GM12878 (cell line): Measurements from ENCODE around the gene CCDC186. TPM values are rescaled to one million over a fixed set of nuclear protein-coding genes. Genes with fewer than 3 reads are reported as not detected.

ENCODE experiments used
- ATAC-seq: fragments of 200-7000 bp; cut with Tn5 transposase; 3 replicates; pipeline ENCODE4 v1.9.1; 2020; ENCODE audit warnings: mild to moderate bottlenecking, moderate library complexity
- BruUV-seq: library from RNA; stranded (reverse); fragments of 400-500 nt; replicated peaks from 2 replicates; lab custom pipeline; 2021; lab: Mats Ljungman, UMichigan
- CTCF ChIA-PET: fragments of 300-600 bp; sonication (Branson Sonifier 250); formaldehyde crosslinking; extraction: SDS; loops from one replicate; lab custom pipeline; 2021; ENCODE audit warnings: inconsistent platforms; lab: Yijun Ruan, JAX
- POLR2A ChIA-PET: fragments of 350-600 bp; formaldehyde crosslinking; extraction: SDS; loops from one replicate; lab custom pipeline; 2021; ENCODE audit warnings: inconsistent platforms; lab: Charles Lee
- RAD21 ChIA-PET: fragments of 300-600 bp; sonication (Branson Sonifier 250); formaldehyde crosslinking; loops from one replicate; lab custom pipeline; 2023; ENCODE audit warnings: antibody characterized with exemption; ENCODE audit not compliant: unreplicated experiment; lab: Charles Lee
- SMC1A ChIA-PET: fragments of 300-600 bp; sonication (Branson Sonifier 250); formaldehyde crosslinking; loops from one replicate; lab custom pipeline; 2023; ENCODE audit not compliant: unreplicated experiment, uncharacterized antibody; lab: Charles Lee
- DNase-seq: peaks from one replicate; pipeline ENCODE4 v3.0.0-alpha.2; 2011; ENCODE audit warnings: low read depth, low spot score
- FAIRE-seq: peaks from 3 replicates; lab custom pipeline; 2011; peaks lifted over from hg19 to GRCh38; lab: Jason Lieb, UNC
- H2AFZ ChIP-seq: 2 replicates; pipeline ENCODE4 v1.6.0; 2011; ENCODE audit warnings: low read depth, low read length, control low read depth; ENCODE audit not compliant: control insufficient read depth
- H3K27ac ChIP-seq: 2 replicates; pipeline ENCODE4 v1.5.1; 2011; ENCODE audit warnings: control low read depth; ENCODE audit not compliant: control insufficient read depth, insufficient read depth
- H3K27me3 ChIP-seq, 2 experiments: replicated peaks in 1 of 2; 2 replicates each; pipeline versions ENCODE4 v1.6.0 to v1.6.1; 2011; ENCODE audit warnings: low read length in 1 of 2; ENCODE audit not compliant: control insufficient read depth in 2 of 2, insufficient read depth in 2 of 2
- H3K36me3 ChIP-seq, 2 experiments: 2 replicates each; pipeline ENCODE4 v1.5.1; 2011; ENCODE audit warnings: low read length in 1 of 2; ENCODE audit not compliant: control insufficient read depth in 2 of 2, insufficient read depth in 2 of 2
- H3K4me1 ChIP-seq: 2 replicates; pipeline ENCODE4 v1.6.1; 2011; ENCODE audit warnings: mild to moderate bottlenecking, low read length, moderate library complexity, mixed read lengths; ENCODE audit not compliant: control insufficient read depth, insufficient read depth
- H3K4me2 ChIP-seq: 2 replicates; pipeline ENCODE4 v1.6.0; 2011; ENCODE audit warnings: control low read depth; ENCODE audit not compliant: control insufficient read depth, insufficient read depth
- H3K4me3 ChIP-seq: fragments of 200-600 bp; sonication (generic); 2 replicates; pipeline ENCODE4 v1.5.1; 2016
- H3K79me2 ChIP-seq: 2 replicates; pipeline ENCODE4 v1.6.0; 2011; ENCODE audit warnings: low read length; ENCODE audit not compliant: control insufficient read depth, insufficient read depth
- H3K9ac ChIP-seq: 2 replicates; pipeline ENCODE4 v1.8.0; 2011; ENCODE audit warnings: low read length, control low read depth, mixed read lengths; ENCODE audit not compliant: control insufficient read depth, insufficient read depth
- H3K9me3 ChIP-seq: replicated peaks from 3 replicates; pipeline ENCODE4 v1.5.1; 2011; ENCODE audit warnings: mild to moderate bottlenecking, low read length; ENCODE audit not compliant: control insufficient read depth, insufficient read depth
- H4K20me1 ChIP-seq: 2 replicates; pipeline ENCODE4 v1.6.0; 2011; ENCODE audit not compliant: control insufficient read depth, insufficient read depth
- NFYA ChIP-seq: IDR thresholded peaks from 2 replicates; pipeline ENCODE4 v1.6.1; 2011; ENCODE audit warnings: low read depth, mild to moderate bottlenecking, low read length, improper control_type of control experiment, borderline replicate concordance
- RAD21 ChIP-seq: IDR thresholded peaks from 2 replicates; pipeline ENCODE4 v1.6.1; 2011; ENCODE audit warnings: mild to moderate bottlenecking, low read depth, low read length, moderate library complexity; ENCODE audit not compliant: insufficient read depth
- ZBED1 ChIP-seq: IDR thresholded peaks from 2 replicates; pipeline ENCODE4 v1.6.1; 2016; ENCODE audit warnings: borderline replicate concordance
- WGBS: methylation state at CpG from one replicate; pipeline ENCODE4 v1.1.6; 2016; ENCODE audit warnings: low lambda C conversion rate; ENCODE audit not compliant: insufficient replicate concordance, insufficient coverage; ENCODE audit errors: missing lambda C conversion rate; 5-methylcytosine and 5-hydroxymethylcytosine counted together
- in situ Hi-C: fragments of 300-500 bp; cut with MboI; formaldehyde crosslinking; loops from 9 replicates; pipeline ENCODE4 v1.14.3; 2018; ENCODE audit warnings: mixed read lengths
- intact Hi-C: fragments of 100-400 bp; cut with micrococcal nuclease; formaldehyde crosslinking; loops from one replicate; pipeline ENCODE4 v1.14.2; 2022; ENCODE audit not compliant: unreplicated experiment
- polyA plus RNA-seq, 11 experiments: library from polyadenylated mRNA; depleted of rRNA in 4 of 11; unstranded in 6 of 11; stranded (reverse) in 5 of 11; fragments of >200 nt; fragmentation: Nextera tagmentation in 4 of 11; fragmentation: Illumina TruSeq in 1 of 11; extraction: Ambion mirVana in 4 of 11; extraction: Trizol in 1 of 11; gene quantifications; 1 replicate in 1 of 11; 2 replicates in 10 of 11; pipeline versions ENCODE4 v1.2.1 to v1.2.3, GENCODE V29; 2011 to 2016; ENCODE audit warnings: inconsistent platforms in 2 of 11, missing spikeins in 2 of 11, low read depth in 1 of 11
- total RNA-seq, 4 experiments: library from RNA; depleted of rRNA in 3 of 4; stranded (reverse); fragments of >200 nt in 3 of 4; fragmentation: Illumina TruSeq in 1 of 4; extraction: Trizol in 1 of 4; gene quantifications; 2 replicates each; pipeline versions ENCODE4 v1.2.1 to v1.2.3, GENCODE V29; 2013 to 2021
- TF ChIP-seq, protein P1 (sequence below): fragments of 450-650 bp; formaldehyde crosslinking; IDR thresholded peaks from 2 replicates; pipeline ENCODE4 v1.4.0; 2022; ENCODE audit warnings: mild to moderate bottlenecking, moderate library complexity
- TF ChIP-seq, protein P2 (sequence below): fragments of 450-650 bp; formaldehyde crosslinking; IDR thresholded peaks from 2 replicates; pipeline ENCODE4 v1.4.0; 2020; ENCODE audit warnings: mild to moderate bottlenecking, moderate library complexity
- TF ChIP-seq, protein P3 (sequence below), 3 experiments: IDR thresholded peaks in 2 of 3; conservative IDR thresholded peaks in 1 of 3; 2 replicates each; pipeline ENCODE4 v1.5.1; 2011; ENCODE audit warnings: low read depth in 3 of 3, low read length in 3 of 3, mild to moderate bottlenecking in 3 of 3, control low read depth in 2 of 3, moderate library complexity in 2 of 3, inconsistent platforms in 1 of 3, mixed read lengths in 1 of 3; ENCODE audit not compliant: control insufficient read depth in 2 of 3, insufficient read depth in 1 of 3; ENCODE audit errors: extremely low read depth in 1 of 3

Gene CCDC186
- total and polyA plus RNA-seq, 10 of the 15 experiments (the other 5 are each of a cell fraction or from before 2014, with no cell fraction given), result 3.5 to 13.1 (median 7.3) TPM

DNA sequence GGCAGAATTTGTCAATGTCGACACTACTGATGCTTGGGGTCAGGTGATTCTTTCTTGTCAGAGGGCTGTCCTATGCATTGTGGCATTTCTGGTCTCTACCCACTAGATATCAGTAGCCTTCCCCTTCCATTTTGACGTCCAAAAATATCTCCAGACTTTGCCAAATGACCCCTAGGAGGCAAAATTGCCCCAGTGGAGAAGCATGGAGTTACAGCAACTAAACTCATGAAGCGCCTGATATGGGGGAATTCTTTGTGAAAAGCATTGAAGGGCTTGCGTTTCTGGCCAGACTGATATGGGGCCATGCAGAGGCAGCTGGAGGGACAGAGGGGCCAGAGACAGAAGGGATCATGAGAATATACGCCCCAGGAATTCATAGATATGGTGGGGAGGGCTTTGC, 86.7 kb downstream of the CCDC186 start:
- FAIRE-seq (no peak), DNase-seq (no peak), ATAC-seq (peak; percentile 26; the same call in 1 of the 3 replicates)
- H3K27me3 ChIP-seq, result no peaks in the 10 kb centered on the region
- RAD21 ChIA-PET, result no interaction called here
- intact Hi-C loops, result no loop called here
- 75% methylated on average over 5 of the region's 5 CpGs for WGBS
- H3K27ac ChIP-seq, result no peak overlapping the region
- no peak overlapping the region for H3K4me3 ChIP-seq
- POLR2A ChIA-PET, result no interaction called here
- no peaks in the 10 kb centered on the region for H4K20me1 ChIP-seq
- no peak overlapping the region for H3K4me2 ChIP-seq
- no peaks in the 10 kb centered on the region for H3K9me3 ChIP-seq
- H3K9ac ChIP-seq, result no peak overlapping the region
- H3K36me3 ChIP-seq, result no peaks in the 10 kb centered on the region
- SMC1A ChIA-PET, result interaction anchor here (0.9 to 2.2 kb wide), 2 partner anchors 15 to 288 kb away, joined by 3 to 11 read pairs; no protein-coding TSS in a partner anchor
- TF ChIP-seq, protein P1, sequence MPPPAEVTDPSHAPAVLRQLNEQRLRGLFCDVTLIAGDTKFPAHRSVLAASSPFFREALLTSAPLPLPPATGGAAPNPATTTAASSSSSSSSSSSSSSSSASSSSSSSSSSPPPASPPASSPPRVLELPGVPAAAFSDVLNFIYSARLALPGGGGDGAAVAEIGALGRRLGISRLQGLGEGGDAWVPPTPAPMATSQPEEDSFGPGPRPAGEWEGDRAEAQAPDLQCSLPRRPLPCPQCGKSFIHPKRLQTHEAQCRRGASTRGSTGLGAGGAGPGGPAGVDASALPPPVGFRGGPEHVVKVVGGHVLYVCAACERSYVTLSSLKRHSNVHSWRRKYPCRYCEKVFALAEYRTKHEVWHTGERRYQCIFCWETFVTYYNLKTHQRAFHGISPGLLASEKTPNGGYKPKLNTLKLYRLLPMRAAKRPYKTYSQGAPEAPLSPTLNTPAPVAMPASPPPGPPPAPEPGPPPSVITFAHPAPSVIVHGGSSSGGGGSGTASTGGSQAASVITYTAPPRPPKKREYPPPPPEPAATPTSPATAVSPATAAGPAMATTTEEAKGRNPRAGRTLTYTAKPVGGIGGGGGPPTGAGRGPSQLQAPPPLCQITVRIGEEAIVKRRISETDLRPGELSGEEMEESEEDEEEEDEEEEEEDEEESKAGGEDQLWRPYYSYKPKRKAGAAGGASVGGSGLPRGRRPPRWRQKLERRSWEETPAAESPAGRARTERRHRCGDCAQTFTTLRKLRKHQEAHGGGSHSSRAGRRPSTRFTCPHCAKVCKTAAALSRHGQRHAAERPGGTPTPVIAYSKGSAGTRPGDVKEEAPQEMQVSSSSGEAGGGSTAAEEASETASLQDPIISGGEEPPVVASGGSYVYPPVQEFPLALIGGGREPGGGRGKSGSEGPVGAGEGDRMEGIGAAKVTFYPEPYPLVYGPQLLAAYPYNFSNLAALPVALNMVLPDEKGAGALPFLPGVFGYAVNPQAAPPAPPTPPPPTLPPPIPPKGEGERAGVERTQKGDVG, result no peak
- TF ChIP-seq, protein P2, sequence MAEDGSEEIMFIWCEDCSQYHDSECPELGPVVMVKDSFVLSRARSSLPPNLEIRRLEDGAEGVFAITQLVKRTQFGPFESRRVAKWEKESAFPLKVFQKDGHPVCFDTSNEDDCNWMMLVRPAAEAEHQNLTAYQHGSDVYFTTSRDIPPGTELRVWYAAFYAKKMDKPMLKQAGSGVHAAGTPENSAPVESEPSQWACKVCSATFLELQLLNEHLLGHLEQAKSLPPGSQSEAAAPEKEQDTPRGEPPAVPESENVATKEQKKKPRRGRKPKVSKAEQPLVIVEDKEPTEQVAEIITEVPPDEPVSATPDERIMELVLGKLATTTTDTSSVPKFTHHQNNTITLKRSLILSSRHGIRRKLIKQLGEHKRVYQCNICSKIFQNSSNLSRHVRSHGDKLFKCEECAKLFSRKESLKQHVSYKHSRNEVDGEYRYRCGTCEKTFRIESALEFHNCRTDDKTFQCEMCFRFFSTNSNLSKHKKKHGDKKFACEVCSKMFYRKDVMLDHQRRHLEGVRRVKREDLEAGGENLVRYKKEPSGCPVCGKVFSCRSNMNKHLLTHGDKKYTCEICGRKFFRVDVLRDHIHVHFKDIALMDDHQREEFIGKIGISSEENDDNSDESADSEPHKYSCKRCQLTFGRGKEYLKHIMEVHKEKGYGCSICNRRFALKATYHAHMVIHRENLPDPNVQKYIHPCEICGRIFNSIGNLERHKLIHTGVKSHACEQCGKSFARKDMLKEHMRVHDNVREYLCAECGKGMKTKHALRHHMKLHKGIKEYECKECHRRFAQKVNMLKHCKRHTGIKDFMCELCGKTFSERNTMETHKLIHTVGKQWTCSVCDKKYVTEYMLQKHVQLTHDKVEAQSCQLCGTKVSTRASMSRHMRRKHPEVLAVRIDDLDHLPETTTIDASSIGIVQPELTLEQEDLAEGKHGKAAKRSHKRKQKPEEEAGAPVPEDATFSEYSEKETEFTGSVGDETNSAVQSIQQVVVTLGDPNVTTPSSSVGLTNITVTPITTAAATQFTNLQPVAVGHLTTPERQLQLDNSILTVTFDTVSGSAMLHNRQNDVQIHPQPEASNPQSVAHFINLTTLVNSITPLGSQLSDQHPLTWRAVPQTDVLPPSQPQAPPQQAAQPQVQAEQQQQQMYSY (CRISPR knock-in tag), result no peak
- TF ChIP-seq NFYA (no peak), RAD21 (0 out of 2 replicates have a peak, but pooled peaks have one; percentile 13), ZBED1 (no peak)
- TF ChIP-seq, protein P3, sequence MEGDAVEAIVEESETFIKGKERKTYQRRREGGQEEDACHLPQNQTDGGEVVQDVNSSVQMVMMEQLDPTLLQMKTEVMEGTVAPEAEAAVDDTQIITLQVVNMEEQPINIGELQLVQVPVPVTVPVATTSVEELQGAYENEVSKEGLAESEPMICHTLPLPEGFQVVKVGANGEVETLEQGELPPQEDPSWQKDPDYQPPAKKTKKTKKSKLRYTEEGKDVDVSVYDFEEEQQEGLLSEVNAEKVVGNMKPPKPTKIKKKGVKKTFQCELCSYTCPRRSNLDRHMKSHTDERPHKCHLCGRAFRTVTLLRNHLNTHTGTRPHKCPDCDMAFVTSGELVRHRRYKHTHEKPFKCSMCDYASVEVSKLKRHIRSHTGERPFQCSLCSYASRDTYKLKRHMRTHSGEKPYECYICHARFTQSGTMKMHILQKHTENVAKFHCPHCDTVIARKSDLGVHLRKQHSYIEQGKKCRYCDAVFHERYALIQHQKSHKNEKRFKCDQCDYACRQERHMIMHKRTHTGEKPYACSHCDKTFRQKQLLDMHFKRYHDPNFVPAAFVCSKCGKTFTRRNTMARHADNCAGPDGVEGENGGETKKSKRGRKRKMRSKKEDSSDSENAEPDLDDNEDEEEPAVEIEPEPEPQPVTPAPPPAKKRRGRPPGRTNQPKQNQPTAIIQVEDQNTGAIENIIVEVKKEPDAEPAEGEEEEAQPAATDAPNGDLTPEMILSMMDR (IDR thresholded peaks at IDR 0.05 in 2 of 3, conservative IDR thresholded peaks at IDR 0.05 in 1 of 3; ENCODE audit: control insufficient read depth in 2 of 3, extremely low read depth in 1 of 3, insufficient read depth in 1 of 3, low read depth in 3 of 3, low read length in 3 of 3), result peak in 2 of 3 experiments; percentile 14 to 27; a peak in 2 of 6 replicates
- H3K79me2 ChIP-seq, result no peaks in the 10 kb centered on the region
- H3K4me1 ChIP-seq, result no peaks in the 10 kb centered on the region
- BruUV-seq, result no TSS peak
- in situ Hi-C loops, result no loop called here
- CTCF ChIA-PET, result interaction anchor here (0.6 to 2.0 kb wide), 2 partner anchors 16 to 428 kb away, joined by 3 to 6 read pairs; no protein-coding TSS in a partner anchor
- H2AFZ ChIP-seq, result no peak overlapping the region
